Retinal pigment epithelial cell (primary cell): ENCODE measurements around the gene SEMA5A.
A peak's percentile ranks its signal among the peaks of the same experiment; 100 is the strongest.

ENCODE experiments used
- DNase-seq: peaks from one replicate; pipeline ENCODE4 v3.0.0-alpha.2; 2010; ENCODE audit warnings: low read depth
- H3K4me3 ChIP-seq: 2 replicates; pipeline ENCODE4 v1.5.1; 2011; ENCODE audit warnings: mild to moderate bottlenecking, low read length, control low read depth, moderate library complexity
- CTCF ChIP-seq: conservative IDR thresholded peaks from 2 replicates; pipeline ENCODE4 v1.5.1; 2011; ENCODE audit warnings: low read depth, low read length, control low read depth, inconsistent platforms

The SEMA5A gene

GRCh38 chr5:9438596-9439354 lies 107.1 kb downstream of the SEMA5A start:
- H3K4me3 ChIP-seq: no peak overlapping the region
- no peak for TF ChIP-seq CTCF
- DNase-seq: no peak

- DNase-seq: peak; percentile 92
- no peak overlapping the region for H3K4me3 ChIP-seq
- no peak for TF ChIP-seq CTCF
Measured at GRCh38 chr5:9437741-9438240, 108.1 kb downstream of the SEMA5A start.

- DNase-seq: no peak
- no peak for TF ChIP-seq CTCF
- no peak overlapping the region for H3K4me3 ChIP-seq
Measured at GRCh38 chr5:9431496-9432258, 114.2 kb downstream of the SEMA5A start.

- TF ChIP-seq CTCF: no peak
- DNase-seq: no peak
- no peak overlapping the region for H3K4me3 ChIP-seq
Measured at GRCh38 chr5:9431151-9431495, 114.8 kb downstream of the SEMA5A start.

- H3K4me3 ChIP-seq: no peak overlapping the region
- TF ChIP-seq CTCF: no peak
- no peak for DNase-seq
Measured at GRCh38 chr5:9430306-9430705, 115.6 kb downstream of the SEMA5A start.

- DNase-seq: no peak
- no peak for TF ChIP-seq CTCF
- H3K4me3 ChIP-seq: no peak overlapping the region
Measured at GRCh38 chr5:9429691-9430215, 116.1 kb downstream of the SEMA5A start.
